Psoas muscle (tissue), 8 donors: ENCODE data around the gene MAML2. TPM values are rescaled to one million over a fixed set of nuclear protein-coding genes. Genes with fewer than 3 reads are reported as not detected.

Experiments used
- ATAC-seq, 4 donors: fragments of 200-7000 bp; cut with Tn5 transposase; one replicate each; pipeline ENCODE4 v1.9.1; 2020; ENCODE audit warnings: moderate library complexity in 3 of 4, mild to moderate bottlenecking in 2 of 4
- DNase-seq, 2 donors: peaks; one replicate each; pipeline ENCODE4 v3.0.0-alpha.2; 2020
- H3K27ac ChIP-seq: fragments of 200-600 bp; one replicate; pipeline ENCODE4 v1.8.0; 2022
- H3K27me3 ChIP-seq, 3 donors: fragments of 200-600 bp in 1 of 3; one replicate each; pipeline versions ENCODE4 v1.6.1 to v1.8.0; 2013 to 2022; ENCODE audit warnings: low read length in 2 of 3, mild to moderate bottlenecking in 2 of 3, moderate library complexity in 1 of 3; ENCODE audit not compliant: insufficient read depth in 3 of 3
- H3K36me3 ChIP-seq, 2 donors: fragments of 200-600 bp in 1 of 2; one replicate each; pipeline versions ENCODE4 v1.6.1 to v1.8.0; 2013 to 2022; ENCODE audit warnings: low read depth in 1 of 2, mild to moderate bottlenecking in 1 of 2, moderate library complexity in 1 of 2; ENCODE audit not compliant: insufficient read depth in 1 of 2
- H3K4me1 ChIP-seq: fragments of 200-600 bp; one replicate; pipeline ENCODE4 v1.8.0; 2022
- H3K4me3 ChIP-seq: fragments of 200-600 bp; one replicate; pipeline ENCODE4 v1.8.0; 2022; ENCODE audit warnings: mild to moderate bottlenecking
- H3K9me3 ChIP-seq: fragments of 200-600 bp; one replicate; pipeline ENCODE4 v1.8.0; 2022
- CTCF ChIP-seq: fragments of 200-600 bp; IDR thresholded peaks from one replicate; pipeline ENCODE4 v1.8.0; 2022; ENCODE audit warnings: antibody characterized with exemption
- WGBS, 3 donors: extraction: QIAGEN DNeasy Blood & Tissue Kit; methylation state at CpG; one replicate each; pipeline versions ENCODE4 v1.1.6 to v1.1.7; 2013; 5-methylcytosine and 5-hydroxymethylcytosine counted together
- intact Hi-C, 2 donors: fragments of 100-400 bp; cut with DNase I; formaldehyde crosslinking; loops; one replicate each; pipeline versions ENCODE4 v1.11.0 to v1.14.2; 2022
- polyA plus RNA-seq, 3 donors: library from polyadenylated mRNA; stranded (reverse); fragments of 200-250 nt; gene quantifications; one replicate each; pipeline ENCODE4 v1.2.3, GENCODE V29; 2013
- total RNA-seq, 4 donors: library from RNA; stranded (reverse); fragmentation: NEBNext Ultra II Directional in 2 of 4; extraction: Animal tissue kit (Norgen Biotek cat#: 25700) in 2 of 4; gene quantifications; one replicate each; pipeline versions ENCODE4 v1.2.1 to v1.2.4, GENCODE V29; 2021 to 2023
- donor health status: healthy with polysubstance abuse.
- donor health status: DM: no; HTN: no; CAD: no; lungs with moderate emphysema.
- donor health status: Bipolar disorder and iron deficiency.
- donor health status: healthy.
- donor health status: DM: yes; HTN: yes; CAD: no.
- donor health status: DM: no; HTN: no; CAD: no.
- donor health status: DM: no; HTN: no; CAD: no.
- donor health status: DM: yes; HTN: yes; CAD: no.

The MAML2 gene
- total and polyA plus RNA-seq, 7 donors: 0.39 to 3.7 (median 1.5) TPM

GRCh38 chr11:96110302-96110701, 232.7 kb downstream of the MAML2 start:
- Histone ChIP-seq H3K27ac (no peak overlapping the region), H3K27me3 (no peaks in the 10 kb centered on the region), H3K9me3 (no peaks in the 10 kb centered on the region), H3K4me3 (no peak overlapping the region), H3K36me3 (no peaks in the 10 kb centered on the region), H3K4me1 (no peaks in the 10 kb centered on the region)
- intact Hi-C loops: no loop called here
- TF ChIP-seq CTCF: no peak
- 95 to 97% (median 97%) methylated on average over 4 of the region's 4 CpGs for WGBS, 3 donors
- no peak for ATAC-seq
- no peak for DNase-seq

- H3K36me3 ChIP-seq: no peaks in the 10 kb centered on the region
- no peak for ATAC-seq
- no peak overlapping the region for H3K27ac ChIP-seq
- no peak for TF ChIP-seq CTCF
- intact Hi-C loops: no loop called here
- no peaks in the 10 kb centered on the region for H3K9me3 ChIP-seq
- no peaks in the 10 kb centered on the region for H3K4me1 ChIP-seq
- H3K4me3 ChIP-seq: no peak overlapping the region
- H3K27me3 ChIP-seq: no peaks in the 10 kb centered on the region
- no peak for DNase-seq
- WGBS, 3 donors: 88 to 92% (median 91%) methylated on average over 5 of the region's 5 CpGs
Observed at GRCh38 chr11:96109331-96110030, 233.5 kb downstream of the MAML2 start.

GRCh38 chr11:96107143-96107824, 235.7 kb downstream of the MAML2 start:
- H3K4me3 ChIP-seq: no peak overlapping the region
- H3K36me3 ChIP-seq: no peaks in the 10 kb centered on the region
- DNase-seq: no peak
- WGBS, 3 donors: 88 to 91% (median 89%) methylated on average over 5 of the region's 5 CpGs
- TF ChIP-seq CTCF: no peak
- H3K9me3 ChIP-seq: no peaks in the 10 kb centered on the region
- intact Hi-C loops: no loop called here
- H3K27ac ChIP-seq: no peak overlapping the region
- no peaks in the 10 kb centered on the region for H3K4me1 ChIP-seq
- no peaks in the 10 kb centered on the region for H3K27me3 ChIP-seq
- no peak for ATAC-seq

- Histone ChIP-seq H3K27ac (no peak overlapping the region), H3K4me3 (no peak overlapping the region), H3K27me3 (no peaks in the 10 kb centered on the region), H3K4me1 (no peaks in the 10 kb centered on the region), H3K9me3 (no peaks in the 10 kb centered on the region), H3K36me3 (no peaks in the 10 kb centered on the region)
- ATAC-seq (no peak), DNase-seq (no peak)
- WGBS, 3 donors: 77 to 94% (median 93%) methylated on average over 3 of the region's 3 CpGs
- no peak for TF ChIP-seq CTCF
- intact Hi-C loops: no loop called here
Observed at GRCh38 chr11:96106645-96107044, 236.3 kb downstream of the MAML2 start.
